GM19328 (cell line): ENCODE measurements around the gene RUNX3.

Experiments
- ATAC-seq: cut with Tn5 transposase; IDR thresholded peaks from one replicate; pipeline ENCODE4 v1.9.1; 2021; ENCODE audit warnings: mild to moderate bottlenecking, moderate library complexity; ENCODE audit not compliant: unreplicated experiment

Gene RUNX3

GRCh38 chr1:24866211-24867083, 63.6 kb downstream of the RUNX3 start:
- no peak for ATAC-seq

GRCh38 chr1:24865587-24865986, 64.5 kb downstream of the RUNX3 start:
- ATAC-seq: no peak

GRCh38 chr1:24865168-24865567, 64.9 kb downstream of the RUNX3 start:
- ATAC-seq: no peak

GRCh38 chr1:24864370-24864777, 65.7 kb downstream of the RUNX3 start:
- ATAC-seq: no peak

GRCh38 chr1:24862775-24863483, 67.1 kb downstream of the RUNX3 start:
- no peak for ATAC-seq

GRCh38 chr1:24861821-24862727, 68.0 kb downstream of the RUNX3 start:
- no peak for ATAC-seq

GRCh38 chr1:24860841-24861240, 69.2 kb downstream of the RUNX3 start:
- ATAC-seq: no peak

GRCh38 chr1:24859063-24860010, 70.7 kb downstream of the RUNX3 start:
- no peak for ATAC-seq

- ATAC-seq: no peak
These were observed 71.8 kb downstream of the RUNX3 start for GRCh38 chr1:24858277-24858676.

- no peak for ATAC-seq
These were observed 72.5 kb downstream of the RUNX3 start for GRCh38 chr1:24857507-24858133.

GRCh38 chr1:24856787-24857506, 73.1 kb downstream of the RUNX3 start:
- no peak for ATAC-seq

GRCh38 chr1:24855474-24855873, 74.6 kb downstream of the RUNX3 start:
- no peak for ATAC-seq

GRCh38 chr1:24853649-24854048, 76.4 kb downstream of the RUNX3 start:
- no peak for ATAC-seq

GRCh38 chr1:24850328-24850920, 79.7 kb downstream of the RUNX3 start:
- no peak for ATAC-seq

GRCh38 chr1:24849672-24850295, 80.3 kb downstream of the RUNX3 start:
- ATAC-seq: no peak
